ENCODE results near the gene TNS1.

The TNS1 gene

DNA sequence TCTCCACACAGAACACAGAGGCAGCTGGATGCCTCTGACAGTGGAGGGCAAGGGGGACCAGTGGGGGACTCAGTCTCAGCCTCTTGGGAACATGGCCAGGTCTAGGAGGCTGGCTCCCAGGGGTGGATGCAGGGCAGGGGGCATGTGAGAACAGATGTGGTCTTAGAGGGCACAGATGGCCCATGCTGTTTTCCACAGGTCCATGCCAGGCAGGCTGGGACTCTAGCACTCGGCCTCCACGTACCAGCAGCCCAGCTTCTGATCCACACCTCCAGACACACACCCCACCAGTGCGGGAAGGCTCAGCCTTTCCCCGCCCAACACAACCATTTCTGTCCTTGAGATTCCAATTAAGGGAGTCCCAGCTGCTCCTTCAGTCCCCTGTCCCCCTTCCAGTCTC, 42.4 kb downstream of the TNS1 start:
- H3K9ac ChIP-seq (ENCODE audit: low read length) = no peak overlapping the region
- no peaks in the 10 kb centered on the region for H3F3A ChIP-seq (ENCODE audit: insufficient read depth, low read length)
- TF ChIP-seq EZH2 (optimal IDR thresholded peaks at IDR 0.05; ENCODE audit: low read depth, low read length) (no peak), EZH2phosphoT487 (IDR thresholded peaks at IDR 0.05; ENCODE audit: low read length) (no peak)
- TF ChIP-seq, protein P1, sequence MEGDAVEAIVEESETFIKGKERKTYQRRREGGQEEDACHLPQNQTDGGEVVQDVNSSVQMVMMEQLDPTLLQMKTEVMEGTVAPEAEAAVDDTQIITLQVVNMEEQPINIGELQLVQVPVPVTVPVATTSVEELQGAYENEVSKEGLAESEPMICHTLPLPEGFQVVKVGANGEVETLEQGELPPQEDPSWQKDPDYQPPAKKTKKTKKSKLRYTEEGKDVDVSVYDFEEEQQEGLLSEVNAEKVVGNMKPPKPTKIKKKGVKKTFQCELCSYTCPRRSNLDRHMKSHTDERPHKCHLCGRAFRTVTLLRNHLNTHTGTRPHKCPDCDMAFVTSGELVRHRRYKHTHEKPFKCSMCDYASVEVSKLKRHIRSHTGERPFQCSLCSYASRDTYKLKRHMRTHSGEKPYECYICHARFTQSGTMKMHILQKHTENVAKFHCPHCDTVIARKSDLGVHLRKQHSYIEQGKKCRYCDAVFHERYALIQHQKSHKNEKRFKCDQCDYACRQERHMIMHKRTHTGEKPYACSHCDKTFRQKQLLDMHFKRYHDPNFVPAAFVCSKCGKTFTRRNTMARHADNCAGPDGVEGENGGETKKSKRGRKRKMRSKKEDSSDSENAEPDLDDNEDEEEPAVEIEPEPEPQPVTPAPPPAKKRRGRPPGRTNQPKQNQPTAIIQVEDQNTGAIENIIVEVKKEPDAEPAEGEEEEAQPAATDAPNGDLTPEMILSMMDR (IDR thresholded peaks at IDR 0.05; ENCODE audit: low read length) = no peak
- no peaks in the 10 kb centered on the region for H4K20me1 ChIP-seq (ENCODE audit: insufficient read depth, low read length)
- no peaks in the 10 kb centered on the region for H3K9me2 ChIP-seq (replicated peaks; ENCODE audit: insufficient read depth, low read length)
- DNase-seq = no peak
- no peak overlapping the region for H3K4me2 ChIP-seq (ENCODE audit: low read depth, low read length)
- no peaks in the 10 kb centered on the region for H3K79me2 ChIP-seq (ENCODE audit: low read length)
- H3K4me1 ChIP-seq (ENCODE audit: low read length) = no peaks in the 10 kb centered on the region
- H3K9me3 ChIP-seq (replicated peaks; ENCODE audit: insufficient read depth, low read length) = no peaks in the 10 kb centered on the region
- peaks cover 13% of the 10 kb centered on the region; the same call in 1 of the 2 replicates for H3K27me3 ChIP-seq (replicated peaks; ENCODE audit: insufficient read depth, low read length)
- H3K27ac ChIP-seq (ENCODE audit: low read length) = no peak overlapping the region
- no peak overlapping the region for H3K4me3 ChIP-seq (ENCODE audit: low read length)
- no peak overlapping the region for H2AFZ ChIP-seq (ENCODE audit: low read length)
- H3K36me3 ChIP-seq (replicated peaks; ENCODE audit: insufficient read depth, low read length) = no peaks in the 10 kb centered on the region

- Histone ChIP-seq H3K79me2 (ENCODE audit: low read length) (no peaks in the 10 kb centered on the region), H3K4me1 (ENCODE audit: low read length) (no peaks in the 10 kb centered on the region), H3K9me3 (replicated peaks; ENCODE audit: insufficient read depth, low read length) (no peaks in the 10 kb centered on the region), H2AFZ (ENCODE audit: low read length) (no peak overlapping the region), H3F3A (ENCODE audit: insufficient read depth, low read length) (no peaks in the 10 kb centered on the region), H3K36me3 (replicated peaks; ENCODE audit: insufficient read depth, low read length) (no peaks in the 10 kb centered on the region), H3K4me2 (ENCODE audit: low read depth, low read length) (no peak overlapping the region), H3K27me3 (replicated peaks; ENCODE audit: insufficient read depth, low read length) (peaks cover 13% of the 10 kb centered on the region; the same call in 1 of the 2 replicates), H3K9ac (ENCODE audit: low read length) (no peak overlapping the region), H4K20me1 (ENCODE audit: insufficient read depth, low read length) (no peaks in the 10 kb centered on the region), H3K27ac (ENCODE audit: low read length) (no peak overlapping the region), H3K4me3 (ENCODE audit: low read length) (no peak overlapping the region), H3K9me2 (replicated peaks; ENCODE audit: insufficient read depth, low read length) (no peaks in the 10 kb centered on the region)
- no peak for TF ChIP-seq EZH2phosphoT487 (IDR thresholded peaks at IDR 0.05; ENCODE audit: low read length)
- TF ChIP-seq EZH2 (optimal IDR thresholded peaks at IDR 0.05; ENCODE audit: low read depth, low read length) = no peak
- TF ChIP-seq, protein P1 (IDR thresholded peaks at IDR 0.05; ENCODE audit: low read length) = no peak
- no peak for DNase-seq
Measured at GRCh38 chr2:217959723-217960122, 43.1 kb downstream of the TNS1 start.

GRCh38 chr2:217958884-217959225, 43.9 kb downstream of the TNS1 start:
- no peaks in the 10 kb centered on the region for H3K79me2 ChIP-seq (ENCODE audit: low read length)
- no peaks in the 10 kb centered on the region for H3K9me3 ChIP-seq (replicated peaks; ENCODE audit: insufficient read depth, low read length)

More at GRCh38 chr2:217958884-217959225, 43.9 kb downstream of the TNS1 start:
- H3K9ac ChIP-seq (ENCODE audit: low read length) = no peak overlapping the region
- H3K36me3 ChIP-seq (replicated peaks; ENCODE audit: insufficient read depth, low read length) = no peaks in the 10 kb centered on the region
- TF ChIP-seq EZH2 (optimal IDR thresholded peaks at IDR 0.05; ENCODE audit: low read depth, low read length) (no peak), EZH2phosphoT487 (IDR thresholded peaks at IDR 0.05; ENCODE audit: low read length) (no peak)
- TF ChIP-seq, protein P1 (IDR thresholded peaks at IDR 0.05; ENCODE audit: low read length) = no peak
- H4K20me1 ChIP-seq (ENCODE audit: insufficient read depth, low read length) = no peaks in the 10 kb centered on the region
- no peak overlapping the region for H3K4me2 ChIP-seq (ENCODE audit: low read depth, low read length)
- no peak for DNase-seq
- no peaks in the 10 kb centered on the region for H3K4me1 ChIP-seq (ENCODE audit: low read length)
- peaks cover 13% of the 10 kb centered on the region; the same call in 1 of the 2 replicates for H3K27me3 ChIP-seq (replicated peaks; ENCODE audit: insufficient read depth, low read length)
- no peaks in the 10 kb centered on the region for H3K9me2 ChIP-seq (replicated peaks; ENCODE audit: insufficient read depth, low read length)
- H3K27ac ChIP-seq (ENCODE audit: low read length) = no peak overlapping the region
- no peak overlapping the region for H3K4me3 ChIP-seq (ENCODE audit: low read length)
- no peaks in the 10 kb centered on the region for H3F3A ChIP-seq (ENCODE audit: insufficient read depth, low read length)
- no peak overlapping the region for H2AFZ ChIP-seq (ENCODE audit: low read length)

All from MM.1S (cell line).